Amniotic epithelial cell (primary cell): ENCODE data around the gene GOLGB1.

ENCODE experiments used
- DNase-seq: peaks from one replicate; pipeline ENCODE4 v3.0.0-alpha.2; 2010; ENCODE audit warnings: low read depth

The GOLGB1 gene

GRCh38 chr3:121637922-121638321 lies 111.6 kb downstream of the GOLGB1 start:
- DNase-seq: no peak

DNA sequence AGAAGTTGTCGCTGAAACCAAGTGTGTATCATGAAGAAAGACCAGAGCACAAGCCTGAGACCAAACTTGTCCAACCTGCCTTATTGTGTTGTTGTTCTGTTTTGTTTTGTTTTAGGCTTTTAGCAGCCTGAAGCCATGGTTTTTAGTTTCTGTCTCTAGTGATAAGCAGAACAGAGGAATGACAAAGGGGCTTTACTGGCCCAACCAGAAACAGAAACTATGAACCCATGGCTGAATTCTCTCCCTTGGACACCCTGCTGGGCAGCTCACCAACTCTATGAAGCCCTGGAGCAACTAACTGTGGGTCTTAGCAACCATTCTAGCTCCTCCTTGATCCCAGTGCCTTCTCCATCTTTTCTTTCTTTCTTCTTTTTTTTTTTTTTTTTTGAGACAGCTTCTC lies 119.2 kb downstream of the GOLGB1 start:
- no peak for DNase-seq

- no peak for DNase-seq
Measured at GRCh38 chr3:121629601-121630000, 119.9 kb downstream of the GOLGB1 start.

GRCh38 chr3:121627622-121628021 lies 121.9 kb downstream of the GOLGB1 start:
- DNase-seq: no peak

- no peak for DNase-seq
Measured at GRCh38 chr3:121627211-121627610, 122.3 kb downstream of the GOLGB1 start.

- DNase-seq: no peak
Measured at GRCh38 chr3:121626495-121626894, 123.0 kb downstream of the GOLGB1 start.

GRCh38 chr3:121624147-121624899 lies 125.2 kb downstream of the GOLGB1 start:
- no peak for DNase-seq

DNA sequence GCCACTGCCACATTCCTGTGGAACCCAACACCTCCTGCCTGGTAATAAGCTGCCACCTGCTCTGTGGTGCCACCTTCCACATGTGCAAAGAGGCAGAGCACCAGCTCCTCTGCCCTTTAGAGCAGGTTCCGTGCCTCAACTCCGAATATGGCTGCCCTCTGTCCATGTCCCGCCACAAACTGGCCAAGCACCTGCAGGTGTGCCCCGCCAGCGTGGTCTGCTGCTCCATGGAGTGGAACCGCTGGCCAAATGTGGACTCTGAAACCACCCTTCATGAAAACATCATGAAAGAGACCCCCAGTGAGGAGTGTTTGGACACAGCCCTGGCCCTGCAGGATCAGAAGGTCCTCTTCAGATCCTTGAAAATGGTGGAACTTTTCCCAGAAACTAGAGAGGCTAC lies 128.1 kb downstream of the GOLGB1 start:
- DNase-seq: no peak

DNA sequence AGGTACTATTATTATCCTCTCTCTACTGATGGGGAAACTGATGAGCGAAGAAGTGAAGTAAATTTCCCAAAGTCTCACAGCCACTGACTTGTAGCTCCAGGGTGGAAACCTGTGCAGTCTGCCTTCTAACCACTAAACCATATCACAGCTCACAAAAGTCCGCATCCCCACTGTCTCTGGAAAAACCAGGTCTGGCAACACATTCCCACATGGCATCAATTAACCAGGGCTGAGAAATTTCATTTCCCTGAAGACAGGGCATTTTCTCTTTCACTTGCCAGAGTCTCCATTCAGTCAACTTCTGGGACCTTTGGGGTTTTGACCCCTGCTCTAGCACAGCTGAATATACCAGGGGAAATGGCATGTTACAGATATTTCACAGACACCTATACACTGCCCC lies 129.8 kb downstream of the GOLGB1 start:
- DNase-seq: no peak
